ENCODE data around the gene SERPINB4.

SERPINB4 gene

DNA sequence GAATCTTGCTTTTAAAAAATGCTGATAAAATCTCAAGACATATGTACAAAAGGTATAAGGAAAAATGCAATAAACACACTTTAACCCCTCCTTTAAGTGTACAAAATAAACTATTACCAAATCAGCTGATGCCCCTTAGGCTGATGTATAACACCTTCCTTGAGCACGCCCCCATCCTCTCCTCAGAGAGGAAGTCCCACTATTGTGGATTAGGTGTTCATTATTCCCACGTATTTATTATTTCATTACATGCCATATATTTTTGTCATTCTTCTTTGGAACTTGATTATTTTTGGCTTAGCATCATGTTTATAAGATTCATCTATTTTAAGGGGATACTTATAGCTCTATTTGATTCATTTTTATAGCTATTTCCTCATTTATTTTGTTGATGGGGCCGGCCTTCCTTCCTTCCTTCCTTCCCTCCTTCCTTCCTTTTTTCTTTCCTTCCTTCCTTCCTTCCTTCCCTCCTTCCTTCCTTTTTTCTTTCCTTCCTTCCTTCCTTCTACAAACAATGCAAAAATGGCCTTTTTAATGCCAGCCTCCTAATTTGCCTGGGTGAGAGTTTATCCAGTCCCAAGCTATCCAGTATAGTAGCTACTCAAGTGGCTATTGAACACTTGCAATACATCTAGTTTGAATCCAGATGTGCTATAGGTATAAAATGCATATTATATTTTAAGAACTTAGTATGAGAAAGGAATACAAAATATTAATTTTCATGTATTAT is 52.9 kb downstream of the SERPINB4 start:
- no peak for DNase-seq (ENCODE audit: low spot score)
- in situ Hi-C loops (cut with MboI; ENCODE audit: low pct_unique_long_range_greater_than_20kb, low sequenced_read_pairs, unreplicated experiment), result loop anchor here (25.0 kb wide), 1 partner anchor 246 kb away; no protein-coding TSS in a partner anchor
- TF ChIP-seq, protein P1, sequence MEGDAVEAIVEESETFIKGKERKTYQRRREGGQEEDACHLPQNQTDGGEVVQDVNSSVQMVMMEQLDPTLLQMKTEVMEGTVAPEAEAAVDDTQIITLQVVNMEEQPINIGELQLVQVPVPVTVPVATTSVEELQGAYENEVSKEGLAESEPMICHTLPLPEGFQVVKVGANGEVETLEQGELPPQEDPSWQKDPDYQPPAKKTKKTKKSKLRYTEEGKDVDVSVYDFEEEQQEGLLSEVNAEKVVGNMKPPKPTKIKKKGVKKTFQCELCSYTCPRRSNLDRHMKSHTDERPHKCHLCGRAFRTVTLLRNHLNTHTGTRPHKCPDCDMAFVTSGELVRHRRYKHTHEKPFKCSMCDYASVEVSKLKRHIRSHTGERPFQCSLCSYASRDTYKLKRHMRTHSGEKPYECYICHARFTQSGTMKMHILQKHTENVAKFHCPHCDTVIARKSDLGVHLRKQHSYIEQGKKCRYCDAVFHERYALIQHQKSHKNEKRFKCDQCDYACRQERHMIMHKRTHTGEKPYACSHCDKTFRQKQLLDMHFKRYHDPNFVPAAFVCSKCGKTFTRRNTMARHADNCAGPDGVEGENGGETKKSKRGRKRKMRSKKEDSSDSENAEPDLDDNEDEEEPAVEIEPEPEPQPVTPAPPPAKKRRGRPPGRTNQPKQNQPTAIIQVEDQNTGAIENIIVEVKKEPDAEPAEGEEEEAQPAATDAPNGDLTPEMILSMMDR (IDR thresholded peaks at IDR 0.05; ENCODE audit: extremely low read depth, insufficient read depth, missing control alignments), result no peak

DNA sequence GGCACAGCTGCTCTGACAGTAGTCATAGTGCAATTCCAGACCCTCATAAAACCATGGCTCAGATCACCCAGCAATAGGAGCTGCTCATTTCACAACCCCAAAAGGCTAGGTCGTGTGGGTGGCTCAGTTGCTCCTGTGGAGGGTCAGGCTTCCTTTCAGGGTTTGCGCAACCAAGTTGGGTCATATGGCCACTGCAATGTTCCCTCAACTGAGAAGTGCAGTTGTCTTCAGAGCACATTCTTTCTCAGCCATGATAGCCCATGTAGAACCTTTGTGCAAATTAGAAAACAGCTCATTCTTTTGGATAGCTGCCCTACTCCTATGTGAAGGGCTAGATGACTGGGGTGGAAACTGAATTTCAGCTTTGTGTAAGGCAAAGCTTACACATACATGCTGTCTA is 53.7 kb downstream of the SERPINB4 start:
- TF ChIP-seq, protein P1 (IDR thresholded peaks at IDR 0.05; ENCODE audit: extremely low read depth, insufficient read depth, missing control alignments), result no peak
- in situ Hi-C loops (cut with MboI; ENCODE audit: low pct_unique_long_range_greater_than_20kb, low sequenced_read_pairs, unreplicated experiment), result loop anchor here (25.0 kb wide), 1 partner anchor 247 kb away; no protein-coding TSS in a partner anchor
- DNase-seq (ENCODE audit: low spot score), result no peak

DNA sequence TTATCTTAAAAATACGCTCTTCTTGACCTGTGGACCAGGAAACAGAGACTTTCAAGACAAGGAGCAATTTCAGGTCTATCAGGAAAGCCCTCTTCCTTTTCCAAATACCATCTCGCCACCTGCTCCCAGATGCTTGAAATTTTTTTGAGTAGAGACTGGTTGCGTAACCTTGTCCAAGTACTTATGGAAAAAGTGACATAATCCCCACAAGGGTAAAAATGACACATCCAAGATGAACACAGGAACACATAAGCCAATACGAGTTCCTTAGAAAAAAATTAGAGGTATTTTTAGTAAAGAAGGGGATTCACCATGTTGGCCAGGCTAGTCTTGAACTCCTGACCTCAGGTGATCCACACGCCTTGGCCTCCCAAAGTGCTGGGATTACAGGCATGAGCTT is 55.1 kb downstream of the SERPINB4 start:
- DNase-seq (ENCODE audit: low spot score), result no peak
- TF ChIP-seq, protein P1 (IDR thresholded peaks at IDR 0.05; ENCODE audit: extremely low read depth, insufficient read depth, missing control alignments), result no peak
- in situ Hi-C loops (cut with MboI; ENCODE audit: low pct_unique_long_range_greater_than_20kb, low sequenced_read_pairs, unreplicated experiment), result loop anchor here (25.0 kb wide), 1 partner anchor 248 kb away; no protein-coding TSS in a partner anchor

Data from GM13977 (cell line).